HG03571 (cell line): Measurements from ENCODE around the gene TAF1B.

ENCODE experiments used
- ATAC-seq: cut with Tn5 transposase; IDR thresholded peaks from one replicate; pipeline ENCODE4 v1.9.1; 2021; ENCODE audit not compliant: unreplicated experiment

Gene TAF1B

GRCh38 chr2:9961013-9961412 is 117.7 kb downstream of the TAF1B start:
- ATAC-seq: no peak

- no peak for ATAC-seq
Measured at GRCh38 chr2:9964334-9964980, 121.2 kb downstream of the TAF1B start.

GRCh38 chr2:9965119-9965822 is 122.0 kb downstream of the TAF1B start:
- no peak for ATAC-seq

- ATAC-seq: no peak
Measured at GRCh38 chr2:9966491-9967022, 123.3 kb downstream of the TAF1B start.

- ATAC-seq: no peak
Measured at GRCh38 chr2:9967053-9967775, 123.9 kb downstream of the TAF1B start.

DNA sequence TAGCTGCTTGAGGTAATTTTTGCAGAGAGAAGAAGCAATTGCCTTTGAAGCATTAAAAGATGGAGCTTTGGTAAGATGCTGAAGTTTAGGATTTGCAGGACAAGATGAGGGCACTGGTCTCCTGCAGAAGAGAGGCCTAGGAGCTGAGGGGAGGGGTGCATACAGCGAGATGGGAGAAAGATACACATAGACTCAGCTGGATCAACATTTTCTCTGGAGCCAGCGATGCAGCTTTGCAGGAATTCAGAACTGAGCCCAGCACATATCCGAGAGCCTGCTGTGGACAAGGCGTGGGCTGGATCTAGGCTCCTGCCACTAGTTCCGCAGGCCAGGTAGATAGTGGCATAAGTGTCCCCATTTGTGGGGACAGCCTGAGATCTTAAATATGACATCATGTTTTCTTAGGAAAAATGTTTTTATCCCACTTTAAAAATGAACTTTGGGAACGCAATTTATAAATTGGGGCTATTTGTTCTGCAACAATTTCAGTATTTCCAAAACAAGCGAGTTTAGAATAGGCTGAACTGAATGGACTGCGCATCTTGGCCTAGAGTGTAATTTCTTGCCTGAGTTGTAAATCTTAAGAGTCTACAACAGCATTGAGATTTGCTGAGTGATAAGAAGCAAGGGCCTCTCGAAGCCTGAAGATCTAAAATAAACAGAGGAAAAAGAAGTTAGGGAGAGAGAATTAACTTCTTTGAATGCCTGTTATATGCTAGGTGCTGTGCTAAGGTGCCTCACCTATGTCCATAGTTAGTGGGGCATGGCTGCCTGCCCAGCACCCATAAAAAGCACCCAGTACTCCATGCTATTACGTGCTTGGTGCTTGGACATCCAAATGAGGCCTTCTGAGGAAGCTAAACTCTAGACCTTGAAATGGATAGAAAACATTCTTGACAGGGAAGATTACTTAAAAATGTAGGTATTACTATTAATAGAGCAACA is 125.6 kb downstream of the TAF1B start:
- ATAC-seq: no peak

DNA sequence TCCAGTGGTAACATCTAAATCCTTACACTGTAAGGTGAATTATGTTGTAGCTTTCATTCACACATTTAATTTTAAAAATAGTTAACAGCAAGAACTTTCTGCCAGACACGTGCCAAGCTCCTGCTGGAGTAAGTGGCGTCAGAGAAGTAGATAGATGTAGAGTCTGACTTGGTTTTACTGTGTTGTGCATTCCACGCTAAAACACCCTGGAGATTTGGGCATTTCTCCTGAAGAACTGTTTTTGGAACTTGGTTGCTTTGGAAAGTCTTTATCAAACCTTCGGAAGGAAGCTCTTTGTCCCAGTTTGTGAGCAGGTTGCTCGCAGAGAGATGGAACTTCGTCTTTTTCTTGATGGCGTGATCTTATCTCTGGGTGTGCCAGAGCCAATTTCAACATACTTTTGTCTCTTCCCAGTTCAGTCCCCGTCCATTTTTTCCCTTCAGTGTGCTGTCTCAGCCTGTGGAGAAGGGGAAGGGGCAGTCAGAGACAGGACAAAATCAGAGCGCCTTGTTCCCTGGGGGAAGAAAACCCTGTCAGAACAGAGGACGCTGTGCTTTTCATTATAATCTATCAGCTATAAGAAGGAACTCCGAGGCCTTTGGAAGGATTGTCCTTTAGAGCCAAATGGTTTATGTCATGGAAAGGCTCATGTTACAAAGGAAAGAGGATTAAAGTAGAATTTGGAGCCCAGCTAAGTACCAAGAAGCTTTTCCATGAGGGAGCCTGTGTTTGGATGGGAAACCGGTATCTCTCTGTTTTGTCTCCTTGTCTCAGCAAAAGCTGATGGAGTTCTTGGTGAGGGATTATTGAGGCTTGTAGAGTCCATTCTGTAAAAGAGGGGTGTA is 127.1 kb downstream of the TAF1B start:
- no peak for ATAC-seq

DNA sequence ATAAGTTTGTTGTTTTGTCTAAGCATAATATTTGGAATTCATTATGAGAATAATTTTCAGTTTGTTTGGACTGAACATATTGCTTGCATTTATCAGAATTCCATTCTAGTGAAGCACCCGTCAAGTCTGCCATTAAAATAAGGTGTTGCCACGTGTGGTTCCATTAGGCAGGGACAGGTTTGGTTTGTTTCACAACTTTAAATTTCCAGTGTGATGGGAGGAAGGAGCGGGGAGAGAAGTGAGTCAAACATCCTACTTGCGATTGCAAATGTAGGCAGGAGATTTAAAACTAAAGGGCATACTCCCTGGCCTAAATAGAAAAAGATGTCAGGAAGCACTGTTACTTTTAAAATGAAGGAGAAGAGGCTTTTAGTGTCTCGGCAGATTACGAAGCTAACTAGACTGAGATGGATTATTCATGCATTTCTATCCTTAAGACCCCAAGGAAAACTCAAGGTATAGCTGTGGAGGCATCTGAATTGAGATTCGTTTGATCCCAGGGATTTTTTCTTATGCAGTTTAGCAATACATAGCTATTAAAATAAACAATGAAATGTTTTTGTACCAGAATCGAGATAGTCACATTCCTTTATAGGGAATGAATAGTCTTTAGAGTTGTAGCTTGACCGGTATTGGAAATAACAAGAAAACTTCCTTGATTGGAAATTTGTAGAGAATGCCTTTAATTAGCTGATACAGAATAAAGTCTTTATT is 128.0 kb downstream of the TAF1B start:
- no peak for ATAC-seq

GRCh38 chr2:9971890-9972289 is 128.6 kb downstream of the TAF1B start:
- ATAC-seq: no peak

GRCh38 chr2:9972621-9973479 is 129.6 kb downstream of the TAF1B start:
- no peak for ATAC-seq

- ATAC-seq: no peak
Measured at GRCh38 chr2:9973690-9974089, 130.4 kb downstream of the TAF1B start.

DNA sequence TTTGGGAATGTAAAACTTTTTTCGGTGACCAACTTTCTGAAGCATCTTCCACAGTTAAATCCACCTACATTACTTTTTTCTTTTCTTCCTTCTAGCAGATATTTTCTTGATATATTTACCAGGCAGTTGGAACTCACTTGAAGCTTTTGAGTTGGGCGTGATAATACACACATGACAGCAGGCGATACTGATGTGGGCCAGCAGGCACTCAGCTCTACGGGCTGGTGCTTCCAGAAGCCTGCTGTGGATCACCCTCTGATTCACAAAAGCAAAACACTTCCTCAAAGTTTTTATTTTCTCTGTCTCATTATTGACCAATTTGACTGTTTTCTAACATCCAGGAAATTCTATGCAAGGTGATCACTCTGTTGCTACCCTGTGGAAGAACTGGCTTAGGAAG is 131.1 kb downstream of the TAF1B start:
- no peak for ATAC-seq

DNA sequence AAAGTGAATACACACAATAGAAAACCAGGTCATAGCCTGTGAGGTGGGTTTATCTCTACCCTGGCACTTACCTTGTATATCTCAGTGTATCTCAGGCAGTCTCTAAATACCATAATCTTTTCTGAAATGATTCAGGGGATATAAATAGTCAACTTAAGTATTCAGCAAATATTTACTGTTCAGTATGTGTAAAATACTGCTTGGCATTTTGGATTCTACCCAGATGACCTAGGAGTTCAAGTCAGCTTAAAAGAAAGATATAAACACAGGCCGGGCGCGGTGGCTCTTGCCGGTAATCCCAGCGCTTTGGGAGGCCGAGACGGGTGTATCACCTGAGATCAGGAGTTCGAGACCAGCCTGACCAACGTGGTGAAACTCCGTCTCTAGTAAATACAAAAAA is 132.1 kb downstream of the TAF1B start:
- no peak for ATAC-seq

- no peak for ATAC-seq
Measured at GRCh38 chr2:9975805-9976447, 132.7 kb downstream of the TAF1B start.

GRCh38 chr2:9979977-9980376 is 136.7 kb downstream of the TAF1B start:
- no peak for ATAC-seq

- no peak for ATAC-seq
Measured at GRCh38 chr2:9980520-9980919, 137.2 kb downstream of the TAF1B start.

- ATAC-seq: no peak
Measured at GRCh38 chr2:9981655-9982054, 138.4 kb downstream of the TAF1B start.

DNA sequence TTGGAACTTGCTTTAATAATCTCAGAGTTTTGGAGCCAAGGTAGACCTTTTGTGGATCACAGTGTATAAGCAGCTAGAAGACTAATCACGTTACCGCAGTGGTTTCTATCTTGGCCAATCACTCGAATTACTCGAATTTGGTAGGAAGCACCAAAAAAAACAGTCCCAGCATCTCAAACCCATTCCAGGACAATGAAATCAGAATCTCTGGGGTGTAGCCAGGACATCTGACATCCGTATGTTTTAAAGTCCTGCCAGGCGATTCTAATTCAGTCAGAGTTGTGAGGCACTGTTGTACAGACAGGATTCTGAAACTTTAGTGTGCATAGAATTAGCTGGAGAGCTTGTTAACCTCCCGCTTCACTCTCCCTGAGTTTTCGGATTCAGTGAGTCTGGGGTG is 139.0 kb downstream of the TAF1B start:
- ATAC-seq: no peak
